T-helper 1 cell treated with Interleukin-12 subunit alpha and Interleukin-12 subunit beta and Interleukin-4 antibody, amounts not matched to agents 30 μg/mL and 1 μg/mL, for 36 hours (primary cell): ENCODE data around the gene RBM42.
"Not testable (repeated sequence)": the region's sequence is repeated elsewhere in the genome, so short reads cannot be mapped to it uniquely, and the experiment has no call there.

Experiments
- H3K27ac Mint-ChIP-seq: one replicate; pipeline ENCODE4 v1.8.0; 2021; ENCODE audit warnings: mild to moderate bottlenecking, mixed read lengths
- H3K27me3 Mint-ChIP-seq: one replicate; pipeline ENCODE4 v1.8.0; 2021; ENCODE audit warnings: low read depth, mixed read lengths
- H3K36me3 Mint-ChIP-seq: one replicate; pipeline ENCODE4 v1.8.0; 2021; ENCODE audit warnings: low read depth, mixed read lengths
- H3K4me1 Mint-ChIP-seq: one replicate; pipeline ENCODE4 v1.8.0; 2021; ENCODE audit warnings: low read depth, mixed read lengths
- H3K4me3 Mint-ChIP-seq: one replicate; pipeline ENCODE4 v1.8.0; 2021; ENCODE audit warnings: mild to moderate bottlenecking, moderate library complexity, mixed read lengths
- H3K9me3 Mint-ChIP-seq: one replicate; pipeline ENCODE4 v1.8.0; 2021; ENCODE audit warnings: mixed read lengths

The RBM42 gene

DNA sequence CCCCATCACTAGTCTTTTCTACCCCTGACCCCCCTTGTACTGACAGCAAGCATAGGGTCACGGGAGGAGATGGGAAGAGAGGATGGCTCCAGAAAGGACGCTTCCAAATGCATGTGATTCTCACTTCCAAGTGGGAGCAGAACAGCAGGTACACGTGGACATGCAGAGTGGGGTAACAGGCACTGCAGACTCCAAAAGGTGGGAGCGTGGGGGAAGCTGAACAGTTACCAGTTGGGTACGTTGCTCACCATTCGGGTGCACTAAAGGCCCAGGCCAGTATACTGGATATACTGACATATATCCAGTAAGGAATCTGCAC, 10.4 kb downstream of the RBM42 start:
- no peak overlapping the region for H3K4me3 Mint-ChIP-seq
- H3K4me1 Mint-ChIP-seq = peaks cover 4% of the 10 kb centered on the region

GRCh38 chr19:35639863-35640262, 11.0 kb downstream of the RBM42 start:
- Mint-ChIP-seq H3K27me3 (no peaks in the 10 kb centered on the region), H3K9me3 (no peaks in the 10 kb centered on the region), H3K27ac (no peak overlapping the region), H3K4me1 (peaks cover 8% of the 10 kb centered on the region), H3K4me3 (no peak overlapping the region), H3K36me3 (peaks cover 18% of the 10 kb centered on the region)

More for the DNA sequence above, 10.4 kb downstream of the RBM42 start:
- Mint-ChIP-seq H3K27ac (no peak overlapping the region), H3K27me3 (no peaks in the 10 kb centered on the region), H3K9me3 (no peaks in the 10 kb centered on the region), H3K36me3 (peaks cover 18% of the 10 kb centered on the region)

DNA sequence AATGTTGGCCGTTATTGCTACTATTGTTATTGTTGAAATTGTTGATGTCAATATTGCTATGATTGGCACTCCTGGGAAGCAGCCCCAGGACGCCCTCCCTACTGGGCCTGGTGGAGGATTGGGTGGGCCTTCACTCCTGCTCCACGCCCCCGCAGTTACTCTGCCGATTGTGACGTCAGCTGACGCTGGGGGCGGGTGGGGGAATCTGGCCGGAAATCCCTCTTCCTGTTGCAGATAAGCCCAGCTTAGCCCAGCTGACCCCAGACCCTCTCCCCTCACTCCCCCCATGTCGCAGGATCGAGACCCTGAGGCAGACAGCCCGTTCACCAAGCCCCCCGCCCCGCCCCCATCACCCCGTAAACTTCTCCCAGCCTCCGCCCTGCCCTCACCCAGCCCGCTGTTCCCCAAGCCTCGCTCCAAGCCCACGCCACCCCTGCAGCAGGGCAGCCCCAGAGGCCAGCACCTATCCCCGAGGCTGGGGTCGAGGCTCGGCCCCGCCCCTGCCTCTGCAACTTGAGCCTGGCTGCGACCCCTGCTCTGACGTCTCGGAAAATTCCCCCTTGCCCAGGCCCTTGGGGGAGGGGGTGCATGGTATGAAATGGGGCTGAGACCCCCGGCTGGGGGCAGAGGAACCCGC, 12.8 kb downstream of the RBM42 start, which contains the start of gene ETV2:
Gene ETV2 (plus strand): TSS at position 231 of the 637 bp plus-strand sequence. CDS start 716 bp downstream, outside the sequence.
- peak within 1 kb of the TSS; percentile 36 for H3K27ac Mint-ChIP-seq
- no peaks in the 10 kb centered on the region for H3K27me3 Mint-ChIP-seq
- H3K4me1 Mint-ChIP-seq = peaks cover 19% of the 10 kb centered on the region
- peaks cover 9% of the 10 kb centered on the region for H3K36me3 Mint-ChIP-seq
- peak within 1 kb of the TSS; percentile 94 for H3K4me3 Mint-ChIP-seq
- H3K9me3 Mint-ChIP-seq = no peaks in the 10 kb centered on the region

DNA sequence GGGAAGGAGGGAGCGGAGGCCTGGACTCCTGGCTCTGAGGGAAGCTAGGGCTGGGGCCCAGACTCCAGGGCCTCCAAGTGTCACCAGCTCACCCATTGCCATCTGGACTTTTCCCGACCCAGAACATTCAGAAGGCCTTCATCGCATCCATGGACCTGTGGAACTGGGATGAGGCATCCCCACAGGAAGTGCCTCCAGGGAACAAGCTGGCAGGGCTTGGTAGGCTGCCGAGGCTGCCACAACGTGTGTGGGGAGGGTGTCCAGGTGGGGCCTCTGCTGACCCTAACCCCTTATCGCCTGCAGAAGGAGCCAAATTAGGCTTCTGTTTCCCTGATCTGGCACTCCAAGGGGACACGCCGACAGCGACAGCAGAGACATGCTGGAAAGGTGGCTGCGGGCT, 13.5 kb downstream of the RBM42 start:
- Mint-ChIP-seq H3K4me3 (peak overlapping the region; percentile 94), H3K27me3 (no peaks in the 10 kb centered on the region), H3K27ac (peak overlapping the region; percentile 20), H3K9me3 (no peaks in the 10 kb centered on the region), H3K36me3 (peaks cover 4% of the 10 kb centered on the region), H3K4me1 (peaks cover 21% of the 10 kb centered on the region)

- peak overlapping the region; percentile 94 for H3K4me3 Mint-ChIP-seq
- peaks cover 23% of the 10 kb centered on the region for H3K4me1 Mint-ChIP-seq
- H3K9me3 Mint-ChIP-seq = no peaks in the 10 kb centered on the region
- H3K36me3 Mint-ChIP-seq = peaks cover 4% of the 10 kb centered on the region
- H3K27me3 Mint-ChIP-seq = no peaks in the 10 kb centered on the region
- H3K27ac Mint-ChIP-seq = no peak overlapping the region
These were observed 14.0 kb downstream of the RBM42 start for GRCh38 chr19:35642798-35643254.

- Mint-ChIP-seq H3K4me3 (peak overlapping the region; percentile 94), H3K27me3 (no peaks in the 10 kb centered on the region), H3K9me3 (no peaks in the 10 kb centered on the region), H3K36me3 (peaks cover 4% of the 10 kb centered on the region), H3K4me1 (peaks cover 23% of the 10 kb centered on the region), H3K27ac (peak overlapping the region; percentile 88)
These were observed 14.7 kb downstream of the RBM42 start for GRCh38 chr19:35643255-35644205.

GRCh38 chr19:35644206-35644986, 15.6 kb downstream of the RBM42 start:
- H3K36me3 Mint-ChIP-seq = peaks cover 4% of the 10 kb centered on the region
- H3K4me1 Mint-ChIP-seq = peaks cover 25% of the 10 kb centered on the region
- H3K27me3 Mint-ChIP-seq = no peaks in the 10 kb centered on the region
- peak overlapping the region; percentile 88 for H3K27ac Mint-ChIP-seq
- peak overlapping the region; percentile 94 for H3K4me3 Mint-ChIP-seq
- H3K9me3 Mint-ChIP-seq = no peaks in the 10 kb centered on the region

DNA sequence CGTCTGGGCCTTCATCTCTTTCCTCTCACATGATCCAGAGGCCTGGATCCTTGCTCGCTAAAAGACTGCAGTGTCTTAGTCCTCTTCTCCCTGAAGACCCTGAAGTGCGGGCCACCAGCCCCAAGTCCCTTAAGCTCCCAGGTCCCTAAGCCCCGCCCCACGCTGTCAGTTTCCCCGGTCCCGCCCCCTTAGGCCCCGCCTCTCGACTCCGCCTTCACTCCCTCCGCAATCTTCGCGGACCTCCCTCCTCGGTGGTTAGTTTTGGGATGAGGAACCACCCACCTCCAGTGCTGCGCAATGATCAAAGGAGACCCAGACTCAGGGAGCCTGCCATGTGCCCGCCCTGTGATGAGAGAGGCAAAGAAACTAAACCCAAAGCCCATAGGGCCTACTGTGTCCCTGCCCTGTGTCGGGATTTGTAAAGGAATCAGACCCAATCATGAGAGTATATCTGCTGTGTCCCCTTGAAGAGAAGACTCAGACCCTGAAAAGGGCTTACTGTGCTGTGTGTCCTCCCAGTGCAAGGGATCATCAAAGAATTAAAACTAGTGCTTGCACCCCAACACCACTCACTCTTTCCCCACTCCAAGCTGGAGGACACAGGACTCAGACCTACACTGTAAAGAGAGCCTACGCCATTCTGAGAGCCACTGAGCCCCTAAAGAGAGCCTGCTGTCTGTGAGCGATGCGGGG, 16.3 kb downstream of the RBM42 start:
- H3K27ac Mint-ChIP-seq = peak overlapping the region; percentile 88
- H3K9me3 Mint-ChIP-seq = no peaks in the 10 kb centered on the region
- peaks cover 25% of the 10 kb centered on the region for H3K4me1 Mint-ChIP-seq
- peak overlapping the region; percentile 94 for H3K4me3 Mint-ChIP-seq
- no peaks in the 10 kb centered on the region for H3K27me3 Mint-ChIP-seq
- H3K36me3 Mint-ChIP-seq = peaks cover 4% of the 10 kb centered on the region

DNA sequence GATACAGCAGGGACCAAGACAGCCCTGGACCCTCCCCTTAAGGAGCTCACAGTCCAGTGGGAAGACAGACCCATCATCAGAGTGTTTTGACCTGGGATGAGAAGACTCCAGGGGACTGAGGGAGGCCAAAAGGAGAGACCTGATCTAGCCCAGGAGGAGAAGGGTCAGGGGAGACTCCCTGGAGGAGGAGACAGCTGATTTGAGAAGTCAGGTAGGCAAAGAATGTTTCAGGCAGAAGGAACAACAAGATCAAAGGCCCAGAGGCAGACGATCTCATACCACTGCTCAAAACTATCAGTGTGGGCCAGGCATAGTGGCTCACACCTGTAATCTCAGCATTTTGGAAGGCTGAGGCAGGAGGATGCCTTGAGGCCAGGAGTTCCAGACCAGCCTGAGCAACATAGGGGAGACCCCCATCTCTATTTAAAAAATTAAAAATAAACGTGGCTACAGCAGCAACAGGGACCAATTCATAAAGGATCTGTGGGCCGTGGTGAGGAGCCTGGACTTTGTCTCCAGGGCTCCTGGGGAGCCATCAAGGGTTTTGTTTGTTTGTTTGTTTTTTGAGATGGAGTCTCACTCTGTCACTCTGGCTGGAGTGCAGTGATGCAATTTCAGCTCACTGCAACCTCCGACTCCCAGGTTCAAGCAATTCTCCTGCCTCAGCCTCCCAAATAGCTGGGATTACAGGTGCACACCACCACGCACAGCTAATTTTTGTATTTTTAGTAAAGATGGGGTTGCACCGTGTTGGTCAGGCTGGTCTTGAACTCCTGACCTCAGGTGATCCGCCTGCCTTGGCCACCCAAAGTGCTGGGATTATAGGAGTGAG, 17.1 kb downstream of the RBM42 start:
- Mint-ChIP-seq H3K4me3 (peak overlapping the region; percentile 94), H3K36me3 (peaks cover 6% of the 10 kb centered on the region), H3K27me3 (no peaks in the 10 kb centered on the region), H3K9me3 (no peaks in the 10 kb centered on the region), H3K4me1 (peaks cover 27% of the 10 kb centered on the region), H3K27ac (peak overlapping the region; percentile 52)

- H3K27me3 Mint-ChIP-seq = no peaks in the 10 kb centered on the region
- no peaks in the 10 kb centered on the region for H3K9me3 Mint-ChIP-seq
- H3K27ac Mint-ChIP-seq = peak within 1 kb of the TSS; percentile 88
- peaks cover 31% of the 10 kb centered on the region for H3K4me1 Mint-ChIP-seq
- H3K4me3 Mint-ChIP-seq = peak within 1 kb of the TSS; percentile 95
- peaks cover 12% of the 10 kb centered on the region for H3K36me3 Mint-ChIP-seq
These were observed 19.5 kb downstream of the RBM42 start, which contains the start of gene COX6B1 for GRCh38 chr19:35648017-35648961. Gene COX6B1, plus strand, starts transcription at chr19:35648323. Its CDS starts 2,921 bp downstream, at chr19:35651244.

DNA sequence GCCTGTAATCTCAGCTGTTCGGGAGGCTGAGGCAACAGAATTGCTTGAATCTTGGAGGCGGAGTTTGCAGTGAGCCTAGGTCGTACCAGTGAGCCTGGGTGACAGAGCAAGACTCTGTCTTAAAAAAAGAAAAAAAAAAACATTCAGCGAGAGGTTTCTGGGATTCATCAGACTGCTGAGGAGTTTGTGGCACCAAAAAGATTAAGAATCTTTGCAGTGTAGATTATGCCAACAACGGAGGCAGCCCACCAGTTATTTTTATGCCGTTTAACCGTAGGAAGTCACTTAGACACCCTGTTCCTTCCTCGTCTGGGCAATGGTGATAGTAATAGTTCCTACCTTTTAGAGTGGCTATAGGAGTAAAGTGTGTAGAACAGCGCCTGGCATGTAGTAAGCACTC, 21.7 kb downstream of the RBM42 start:
- H3K27ac Mint-ChIP-seq = no peak overlapping the region
- no peaks in the 10 kb centered on the region for H3K9me3 Mint-ChIP-seq
- no peak overlapping the region for H3K4me3 Mint-ChIP-seq
- no peaks in the 10 kb centered on the region for H3K27me3 Mint-ChIP-seq
- peaks cover 20% of the 10 kb centered on the region for H3K4me1 Mint-ChIP-seq
- H3K36me3 Mint-ChIP-seq = peaks cover 21% of the 10 kb centered on the region

- H3K27ac Mint-ChIP-seq, H3K4me3 Mint-ChIP-seq, H3K9me3 Mint-ChIP-seq, H3K27me3 Mint-ChIP-seq: not testable (repeated sequence)
- Mint-ChIP-seq H3K36me3 (peaks cover 32% of the 10 kb centered on the region), H3K4me1 (peaks cover 12% of the 10 kb centered on the region)
These were observed 26.0 kb downstream of the RBM42 start for GRCh38 chr19:35654828-35655227.
